H1 (cell line): ENCODE results near the gene CCL17. TPM values are rescaled to one million over a fixed set of nuclear protein-coding genes. Genes with fewer than 3 reads are reported as not detected.

ENCODE experiments used
- CTCF ChIA-PET: fragments of 300-600 bp; sonication (Branson Sonifier 250); formaldehyde crosslinking; loops from one replicate; lab custom pipeline; 2021; ENCODE audit not compliant: partially characterized antibody; lab: Charles Lee
- POLR2A ChIA-PET: fragments of 300-600 bp; sonication (Branson Sonifier 250); formaldehyde crosslinking; loops from one replicate; lab custom pipeline; 2021; ENCODE audit warnings: inconsistent platforms; ENCODE audit not compliant: partially characterized antibody; lab: Charles Lee
- DNase-seq, 2 experiments: peaks; one replicate each; pipeline versions ENCODE4 v3.0.0 to v3.0.0-alpha.2; 2010 to 2022; ENCODE audit warnings: low spot score in 2 of 2, low read depth in 1 of 2, mixed read lengths in 1 of 2
- FAIRE-seq: peaks from 2 replicates; lab custom pipeline; 2011; peaks lifted over from hg19 to GRCh38; lab: Jason Lieb, UNC
- H2AFZ ChIP-seq: 2 replicates; pipeline ENCODE4 v1.8.1; 2012; ENCODE audit warnings: low read length, inconsistent platforms
- H2AK5ac ChIP-seq: 2 replicates; pipeline ENCODE4 v1.6.1; 2013; ENCODE audit warnings: low read depth, low read length
- H2BK120ac ChIP-seq: replicated peaks from 2 replicates; pipeline ENCODE3; 2013; ENCODE audit warnings: low read depth, low read length, inconsistent platforms
- H2BK12ac ChIP-seq: 2 replicates; pipeline ENCODE4 v1.6.1; 2013; ENCODE audit warnings: low read depth, low read length
- H2BK15ac ChIP-seq: 2 replicates; pipeline ENCODE4 v1.6.1; 2013; ENCODE audit warnings: low read length
- H2BK20ac ChIP-seq: 2 replicates; pipeline ENCODE4 v1.6.1; 2013; ENCODE audit warnings: low read length
- H2BK5ac ChIP-seq: 2 replicates; pipeline ENCODE4 v1.6.1; 2013; ENCODE audit warnings: low read depth, low read length
- H3K14ac ChIP-seq: 2 replicates; pipeline ENCODE4 v1.6.1; 2013; ENCODE audit warnings: inconsistent platforms; ENCODE audit not compliant: insufficient read length
- H3K18ac ChIP-seq: 2 replicates; pipeline ENCODE4 v1.6.1; 2013; ENCODE audit warnings: low read length; ENCODE audit errors: extremely low read depth
- H3K23ac ChIP-seq: 2 replicates; pipeline ENCODE4 v1.6.1; 2013; ENCODE audit warnings: inconsistent platforms; ENCODE audit not compliant: insufficient read length
- H3K23me2 ChIP-seq: 2 replicates; pipeline ENCODE4 v1.6.1; 2013; ENCODE audit warnings: low read depth, low read length
- H3K27ac ChIP-seq: 2 replicates; pipeline ENCODE4 v1.6.1; 2011; ENCODE audit warnings: low read depth, low read length, inconsistent platforms
- H3K27me3 ChIP-seq, 4 experiments: replicated peaks in 1 of 4; 1 replicate in 1 of 4; 2 replicates in 3 of 4; pipeline versions ENCODE4 v1.6.1 to v1.8.1; 2011 to 2013; ENCODE audit warnings: low read length in 3 of 4, mild to moderate bottlenecking in 3 of 4, inconsistent platforms in 2 of 4, mixed read lengths in 2 of 4, moderate library complexity in 1 of 4; ENCODE audit not compliant: control insufficient read depth in 3 of 4, insufficient read depth in 3 of 4; ENCODE audit errors: extremely low read depth in 1 of 4
- H3K36me3 ChIP-seq, 4 experiments: 2 replicates each; pipeline versions ENCODE4 v1.6.1 to v1.8.1; 2011 to 2013; ENCODE audit warnings: mild to moderate bottlenecking in 4 of 4, low read length in 3 of 4, moderate library complexity in 2 of 4, control low read depth in 1 of 4, inconsistent platforms in 1 of 4; ENCODE audit not compliant: insufficient read depth in 4 of 4, control insufficient read depth in 2 of 4
- H3K4ac ChIP-seq: replicated peaks from 2 replicates; pipeline ENCODE3; 2013; ENCODE audit warnings: low read length, low read depth, mixed read lengths, inconsistent platforms; ENCODE audit not compliant: insufficient read length
- H3K4me1 ChIP-seq, 4 experiments: replicated peaks in 1 of 4; 1 replicate in 1 of 4; 2 replicates in 3 of 4; pipeline versions ENCODE4 v1.6.1 to v1.8.1; 2011 to 2013; ENCODE audit warnings: low read length in 3 of 4, inconsistent platforms in 2 of 4, mixed read lengths in 1 of 4; ENCODE audit not compliant: insufficient read depth in 4 of 4, control insufficient read depth in 3 of 4
- H3K4me2 ChIP-seq, 2 experiments: 2 replicates each; pipeline versions ENCODE4 v1.6.1 to v1.8.1; 2011 to 2013; ENCODE audit warnings: low read depth in 2 of 2, low read length in 2 of 2, control low read depth in 1 of 2, inconsistent platforms in 1 of 2, mild to moderate bottlenecking in 1 of 2; ENCODE audit not compliant: insufficient read depth in 1 of 2
- H3K4me3 ChIP-seq, 4 experiments: fragments of 200-600, 300-600 bp in 1 of 4; sonication (generic), shearing (Covaris generic), sonication (Bioruptor Twin) in 1 of 4; 2 replicates each; pipeline versions ENCODE4 v1.5.1 to v1.8.1; 2011 to 2016; ENCODE audit warnings: low read length in 4 of 4, low read depth in 3 of 4, control low read depth in 2 of 4, inconsistent platforms in 2 of 4, mild to moderate bottlenecking in 2 of 4, mixed read lengths in 1 of 4, moderate library complexity in 1 of 4; ENCODE audit not compliant: insufficient read depth in 2 of 4; ENCODE audit errors: extremely low read depth in 1 of 4
- H3K56ac ChIP-seq: replicated peaks from 2 replicates; pipeline ENCODE3; 2013; ENCODE audit warnings: low read depth, mild to moderate bottlenecking, mixed read lengths, low read length, inconsistent platforms; ENCODE audit not compliant: insufficient read length
- H3K79me1 ChIP-seq: 2 replicates; pipeline ENCODE4 v1.6.1; 2013; ENCODE audit warnings: low read depth, low read length, control low read depth
- H3K79me2 ChIP-seq, 2 experiments: 2 replicates each; pipeline versions ENCODE4 v1.6.1 to v1.8.1; 2012 to 2013; ENCODE audit warnings: low read length in 2 of 2, mild to moderate bottlenecking in 2 of 2, inconsistent platforms in 1 of 2; ENCODE audit not compliant: insufficient read depth in 2 of 2, control insufficient read depth in 1 of 2
- H3K9ac ChIP-seq, 4 experiments: replicated peaks in 1 of 4; 1 replicate in 1 of 4; 2 replicates in 3 of 4; pipeline versions ENCODE4 v1.6.1 to v1.8.1; 2011 to 2013; ENCODE audit warnings: low read depth in 3 of 4, low read length in 3 of 4, control low read depth in 2 of 4, mild to moderate bottlenecking in 2 of 4, moderate library complexity in 2 of 4, inconsistent platforms in 1 of 4; ENCODE audit errors: extremely low read depth in 1 of 4
- H3K9me3 ChIP-seq, 2 experiments: 2 replicates each; pipeline versions ENCODE4 v1.6.1 to v1.8.1; 2012 to 2013; ENCODE audit warnings: mild to moderate bottlenecking in 2 of 2, moderate library complexity in 2 of 2, control low read depth in 1 of 2, inconsistent platforms in 1 of 2, low read depth in 1 of 2, low read length in 1 of 2, mixed read lengths in 1 of 2; ENCODE audit not compliant: insufficient read depth in 2 of 2
- H4K20me1 ChIP-seq, 2 experiments: replicated peaks in 1 of 2; 2 replicates each; pipeline versions ENCODE3 to v1.8.1; 2011 to 2013; ENCODE audit warnings: inconsistent platforms in 2 of 2, low read length in 2 of 2, mild to moderate bottlenecking in 1 of 2; ENCODE audit not compliant: insufficient read depth in 2 of 2, control insufficient read depth in 1 of 2
- H4K5ac ChIP-seq: 2 replicates; pipeline ENCODE4 v1.6.1; 2013; ENCODE audit warnings: low read length, low read depth, mixed read lengths, inconsistent platforms; ENCODE audit not compliant: insufficient read length
- H4K8ac ChIP-seq: 2 replicates; pipeline ENCODE4 v1.8.0; 2013; ENCODE audit warnings: mild to moderate bottlenecking, moderate library complexity, low read length, inconsistent platforms; ENCODE audit not compliant: insufficient read depth; ENCODE audit errors: extremely low read depth
- H4K91ac ChIP-seq: replicated peaks from 2 replicates; pipeline ENCODE3; 2013; ENCODE audit warnings: low read length, mixed read lengths, inconsistent platforms; ENCODE audit not compliant: insufficient read length
- ASH2L ChIP-seq: fragments of 200-600, 300-600 bp; sonication (generic); IDR thresholded peaks from one replicate; pipeline ENCODE4 v1.7.1; 2017; ENCODE audit warnings: low read length
- ATF3 ChIP-seq: IDR thresholded peaks from 2 replicates; pipeline ENCODE4 v1.6.1; 2011; ENCODE audit warnings: low read depth, mild to moderate bottlenecking, low read length; ENCODE audit not compliant: insufficient read depth
- CEBPB ChIP-seq: IDR thresholded peaks from 2 replicates; pipeline ENCODE4 v1.6.1; 2012; ENCODE audit warnings: low read depth, low read length
- EGR1 ChIP-seq: IDR thresholded peaks from 2 replicates; pipeline ENCODE4 v1.6.1; 2011; ENCODE audit warnings: low read depth, low read length, borderline replicate concordance
- EZH2 ChIP-seq: fragments of 200-600 bp; sonication (generic); IDR thresholded peaks from 2 replicates; pipeline ENCODE4 v1.7.1; 2012; ENCODE audit warnings: low read depth, mild to moderate bottlenecking, moderate library complexity, low read length, inconsistent platforms; ENCODE audit not compliant: severe bottlenecking
- MAX ChIP-seq: IDR thresholded peaks from 2 replicates; pipeline ENCODE4 v1.6.1; 2012; ENCODE audit warnings: inconsistent platforms
- PHF8 ChIP-seq: fragments of 200-600 bp; sonication (generic); conservative IDR thresholded peaks from 2 replicates; pipeline ENCODE4 v1.7.1; 2012; ENCODE audit warnings: low read depth, mild to moderate bottlenecking, inconsistent platforms, low read length, moderate library complexity
- POLR2AphosphoS5 ChIP-seq: IDR thresholded peaks from 2 replicates; pipeline ENCODE4 v1.6.1; 2011; ENCODE audit warnings: low read depth, low read length
- RNF2 ChIP-seq: fragments of 200-900, 300-1000 bp; sonication (generic); IDR thresholded peaks from 2 replicates; pipeline ENCODE4 v1.7.1; 2016; ENCODE audit warnings: borderline replicate concordance, low read depth, mild to moderate bottlenecking, antibody characterized with exemption, low read length; ENCODE audit not compliant: poor library complexity, severe bottlenecking; ENCODE audit errors: missing control alignments
- SAP30 ChIP-seq: fragments of 300-600 bp; sonication (generic); IDR thresholded peaks from 2 replicates; pipeline ENCODE4 v1.7.1; 2012; ENCODE audit warnings: low read length, moderate library complexity, mild to moderate bottlenecking, inconsistent platforms; ENCODE audit not compliant: insufficient read depth, insufficient replicate concordance
- SP4 ChIP-seq: IDR thresholded peaks from 2 replicates; pipeline ENCODE4 v1.6.1; 2012; ENCODE audit warnings: low read length, inconsistent platforms
- TAF1 ChIP-seq: IDR thresholded peaks from 2 replicates; pipeline ENCODE4 v1.6.1; 2011; ENCODE audit warnings: mild to moderate bottlenecking, low read depth, low read length
- YY1 ChIP-seq: IDR thresholded peaks from 2 replicates; pipeline ENCODE4 v1.6.1; 2011; ENCODE audit warnings: low read depth, mild to moderate bottlenecking, low read length
- WGBS, 2 experiments: shearing (Covaris generic) in 1 of 2; methylation state at CpG; one replicate each; pipeline versions ENCODE4 v1.1.6 to v1.1.7; 2013 to 2015; ENCODE audit warnings: low lambda C conversion rate in 2 of 2, mixed read lengths in 2 of 2, inconsistent platforms in 1 of 2, low coverage in 1 of 2, missing lambda C conversion rate in 1 of 2; ENCODE audit not compliant: insufficient replicate concordance in 2 of 2, insufficient coverage in 1 of 2, insufficient read length in 1 of 2; ENCODE audit errors: extremely low coverage in 1 of 2, missing lambda C conversion rate in 1 of 2; 5-methylcytosine and 5-hydroxymethylcytosine counted together
- polyA plus RNA-seq, 7 experiments: library from polyadenylated mRNA; depleted of rRNA in 3 of 7; stranded (reverse) in 5 of 7; unstranded in 2 of 7; fragments of >200 nt in 5 of 7; fragments of 200-250 nt in 2 of 7; gene quantifications; 1 replicate in 5 of 7; 2 replicates in 1 of 7; 4 replicates in 1 of 7; pipeline versions ENCODE4 v1.2.1 to v1.2.3, GENCODE V29; 2011 to 2013; ENCODE audit warnings: missing spikeins in 2 of 7, mixed read lengths in 2 of 7
- total RNA-seq: library from RNA; stranded (reverse); fragmentation: NEBNext Ultra II Directional; extraction: Animal tissue kit (Norgen Biotek cat#: 25700); gene quantifications from 2 replicates; pipeline ENCODE4 v1.2.1, GENCODE V29; 2021

The CCL17 gene
- total and polyA plus RNA-seq, 2 of the 8 experiments (the other 6 are each of a cell fraction or from before 2014, with no cell fraction given), result not detected

GRCh38 chr16:57360321-57360935, 44.1 kb upstream of the CCL17 start:
- no peaks in the 10 kb centered on the region for H3K36me3 ChIP-seq
- TF ChIP-seq YY1, result no peak
- no peak for TF ChIP-seq ASH2L
- TF ChIP-seq RNF2, result no peak
- no peak for TF ChIP-seq MAX
- no peak for TF ChIP-seq POLR2AphosphoS5
- TF ChIP-seq PHF8, result no peak
- no peak for TF ChIP-seq TAF1
- no peak for TF ChIP-seq CEBPB
- TF ChIP-seq EZH2, result no peak
- TF ChIP-seq SP4, result no peak
- TF ChIP-seq EGR1, result no peak
- TF ChIP-seq SAP30, result no peak
- no peak for TF ChIP-seq ATF3

More at GRCh38 chr16:57360321-57360935, 44.1 kb upstream of the CCL17 start:
- Histone ChIP-seq H3K4me2 (no peak overlapping the region), H2AFZ (no peak overlapping the region), H3K9me3 (no peaks in the 10 kb centered on the region), H2BK12ac (no peak overlapping the region), H3K56ac (no peak overlapping the region), H3K4me3 (no peak overlapping the region), H2BK15ac (no peak overlapping the region), H3K14ac (no peak overlapping the region), H2BK20ac (no peak overlapping the region), H2BK120ac (no peak overlapping the region), H3K18ac (no peak overlapping the region), H4K91ac (no peak overlapping the region), H4K5ac (no peak overlapping the region), H2AK5ac (no peak overlapping the region), H3K79me1 (no peaks in the 10 kb centered on the region), H3K27ac (no peak overlapping the region), H3K27me3 (peaks cover 0 to 2% (median 0%) of the 10 kb centered on the region in 4 experiments; a peak in 1 of 7 replicates), H3K23me2 (no peaks in the 10 kb centered on the region), H3K9ac (no peak overlapping the region), H4K8ac (no peak overlapping the region), H3K23ac (no peak overlapping the region), H4K20me1 (no peaks in the 10 kb centered on the region), H3K4ac (no peak overlapping the region), H3K4me1 (peaks cover 0 to 2% (median 0%) of the 10 kb centered on the region in 4 experiments; a peak in 2 of 7 replicates), H3K79me2 (no peaks in the 10 kb centered on the region), H2BK5ac (no peak overlapping the region)
- DNase-seq (no peak), FAIRE-seq (no peak)
- ChIA-PET POLR2A (no interaction called here), CTCF (interaction anchor here (0.8 to 3.4 kb wide), 4 partner anchors 9 to 58 kb away, joined by 3 to 14 read pairs (median 7); no protein-coding TSS in a partner anchor)
- 93% methylated on average over 16 of the region's 16 CpGs; no CpG with 5 or more reads in 1 of the 2 experiments for WGBS, 2 experiments
